ENCODE measurements around the gene RARS1.

RARS1 gene

GRCh38 chr5:168479166-168479565 lies 7.1 kb upstream of the RARS1 start:
- H3K9me3 ChIP-seq (ENCODE audit: control insufficient read depth, insufficient read depth, low read length): no peaks in the 10 kb centered on the region
- no peaks in the 10 kb centered on the region for H3K27me3 ChIP-seq (ENCODE audit: control insufficient read depth, insufficient read depth, low read length)
- no peak overlapping the region for H3K27ac ChIP-seq (ENCODE audit: low read length)
- H3K4me1 ChIP-seq (ENCODE audit: control insufficient read depth, insufficient read depth, low read length): no peaks in the 10 kb centered on the region
- H3K36me3 ChIP-seq (ENCODE audit: control insufficient read depth, insufficient read depth, low read length): no peaks in the 10 kb centered on the region
- 100% methylated on average over 1 of the region's 3 CpGs for WGBS (ENCODE audit: insufficient coverage, insufficient read length)
- no peak for DNase-seq (ENCODE audit: low read depth, low spot score)
- no peak overlapping the region for H3K4me3 ChIP-seq (ENCODE audit: low read length)

GRCh38 chr5:168480601-168481000 lies 5.7 kb upstream of the RARS1 start:
- no peak for DNase-seq (ENCODE audit: low read depth, low spot score)
- H3K27me3 ChIP-seq (ENCODE audit: control insufficient read depth, insufficient read depth, low read length): no peaks in the 10 kb centered on the region
- H3K27ac ChIP-seq (ENCODE audit: low read length): no peak overlapping the region
- no peaks in the 10 kb centered on the region for H3K9me3 ChIP-seq (ENCODE audit: control insufficient read depth, insufficient read depth, low read length)
- H3K4me1 ChIP-seq (ENCODE audit: control insufficient read depth, insufficient read depth, low read length): no peaks in the 10 kb centered on the region
- H3K36me3 ChIP-seq (ENCODE audit: control insufficient read depth, insufficient read depth, low read length): no peaks in the 10 kb centered on the region
- no peak overlapping the region for H3K4me3 ChIP-seq (ENCODE audit: low read length)
- no CpG with 5 or more reads among the region's 3 CpGs for WGBS (ENCODE audit: insufficient coverage, insufficient read length)

- Histone ChIP-seq H3K27ac (ENCODE audit: low read length) (no peak overlapping the region), H3K4me1 (ENCODE audit: control insufficient read depth, insufficient read depth, low read length) (no peaks in the 10 kb centered on the region), H3K9me3 (ENCODE audit: control insufficient read depth, insufficient read depth, low read length) (no peaks in the 10 kb centered on the region), H3K4me3 (ENCODE audit: low read length) (no peak overlapping the region), H3K36me3 (ENCODE audit: control insufficient read depth, insufficient read depth, low read length) (no peaks in the 10 kb centered on the region), H3K27me3 (ENCODE audit: control insufficient read depth, insufficient read depth, low read length) (no peaks in the 10 kb centered on the region)
- DNase-seq (ENCODE audit: low read depth, low spot score): no peak
- WGBS (ENCODE audit: insufficient coverage, insufficient read length): no CpG with 5 or more reads among the region's 4 CpGs
Observed at GRCh38 chr5:168481330-168481788, 4.9 kb upstream of the RARS1 start.

GRCh38 chr5:168482361-168482760 lies 3.9 kb upstream of the RARS1 start:
- no peak overlapping the region for H3K4me3 ChIP-seq (ENCODE audit: low read length)
- no peak overlapping the region for H3K27ac ChIP-seq (ENCODE audit: low read length)
- no peaks in the 10 kb centered on the region for H3K9me3 ChIP-seq (ENCODE audit: control insufficient read depth, insufficient read depth, low read length)
- H3K27me3 ChIP-seq (ENCODE audit: control insufficient read depth, insufficient read depth, low read length): no peaks in the 10 kb centered on the region
- H3K4me1 ChIP-seq (ENCODE audit: control insufficient read depth, insufficient read depth, low read length): no peaks in the 10 kb centered on the region
- no peaks in the 10 kb centered on the region for H3K36me3 ChIP-seq (ENCODE audit: control insufficient read depth, insufficient read depth, low read length)
- DNase-seq (ENCODE audit: low read depth, low spot score): no peak
- no CpG with 5 or more reads among the region's 5 CpGs for WGBS (ENCODE audit: insufficient coverage, insufficient read length)

- no peaks in the 10 kb centered on the region for H3K9me3 ChIP-seq (ENCODE audit: control insufficient read depth, insufficient read depth, low read length)
- H3K4me1 ChIP-seq (ENCODE audit: control insufficient read depth, insufficient read depth, low read length): no peaks in the 10 kb centered on the region
- no peak overlapping the region for H3K27ac ChIP-seq (ENCODE audit: low read length)
- peaks cover 11% of the 10 kb centered on the region; the same call in 1 of the 2 replicates for H3K36me3 ChIP-seq (ENCODE audit: control insufficient read depth, insufficient read depth, low read length)
- no peak for DNase-seq (ENCODE audit: low read depth, low spot score)
- WGBS (ENCODE audit: insufficient coverage, insufficient read length): no CpG with 5 or more reads among the region's 3 CpGs
- no peaks in the 10 kb centered on the region for H3K27me3 ChIP-seq (ENCODE audit: control insufficient read depth, insufficient read depth, low read length)
- no peak overlapping the region for H3K4me3 ChIP-seq (ENCODE audit: low read length)
Observed at GRCh38 chr5:168489059-168489458, 2.8 kb downstream of the RARS1 start.

- H3K27ac ChIP-seq (ENCODE audit: low read length): no peak overlapping the region
- H3K4me1 ChIP-seq (ENCODE audit: control insufficient read depth, insufficient read depth, low read length): no peaks in the 10 kb centered on the region
- H3K4me3 ChIP-seq (ENCODE audit: low read length): no peak overlapping the region
- H3K36me3 ChIP-seq (ENCODE audit: control insufficient read depth, insufficient read depth, low read length): peaks cover 21% of the 10 kb centered on the region; the same call in 1 of the 2 replicates
- no peaks in the 10 kb centered on the region for H3K9me3 ChIP-seq (ENCODE audit: control insufficient read depth, insufficient read depth, low read length)
- H3K27me3 ChIP-seq (ENCODE audit: control insufficient read depth, insufficient read depth, low read length): no peaks in the 10 kb centered on the region
- no CpG with 5 or more reads among the region's 5 CpGs for WGBS (ENCODE audit: insufficient coverage, insufficient read length)
- DNase-seq (ENCODE audit: low read depth, low spot score): no peak
Observed at GRCh38 chr5:168494057-168494555, 7.8 kb downstream of the RARS1 start.

GRCh38 chr5:168502563-168503237 lies 16.4 kb downstream of the RARS1 start:
- Histone ChIP-seq H3K27me3 (ENCODE audit: control insufficient read depth, insufficient read depth, low read length) (no peaks in the 10 kb centered on the region), H3K27ac (ENCODE audit: low read length) (no peak overlapping the region), H3K4me1 (ENCODE audit: control insufficient read depth, insufficient read depth, low read length) (no peaks in the 10 kb centered on the region), H3K9me3 (ENCODE audit: control insufficient read depth, insufficient read depth, low read length) (no peaks in the 10 kb centered on the region), H3K36me3 (ENCODE audit: control insufficient read depth, insufficient read depth, low read length) (peaks cover 16% of the 10 kb centered on the region; the same call in 1 of the 2 replicates), H3K4me3 (ENCODE audit: low read length) (no peak overlapping the region)
- DNase-seq (ENCODE audit: low read depth, low spot score): no peak
- WGBS (ENCODE audit: insufficient coverage, insufficient read length): no CpG with 5 or more reads among the region's 7 CpGs

- WGBS (ENCODE audit: insufficient coverage, insufficient read length): no CpG with 5 or more reads among the region's 2 CpGs
- Histone ChIP-seq H3K4me3 (ENCODE audit: low read length) (no peak overlapping the region), H3K27ac (ENCODE audit: low read length) (no peak overlapping the region), H3K27me3 (ENCODE audit: control insufficient read depth, insufficient read depth, low read length) (no peaks in the 10 kb centered on the region), H3K9me3 (ENCODE audit: control insufficient read depth, insufficient read depth, low read length) (no peaks in the 10 kb centered on the region), H3K36me3 (ENCODE audit: control insufficient read depth, insufficient read depth, low read length) (peaks cover 17% of the 10 kb centered on the region; the same call in 1 of the 2 replicates), H3K4me1 (ENCODE audit: control insufficient read depth, insufficient read depth, low read length) (no peaks in the 10 kb centered on the region)
- no peak for DNase-seq (ENCODE audit: low read depth, low spot score)
Observed at GRCh38 chr5:168513861-168514428, 27.7 kb downstream of the RARS1 start.

GRCh38 chr5:168525856-168526255 lies 39.6 kb downstream of the RARS1 start:
- H3K36me3 ChIP-seq (ENCODE audit: control insufficient read depth, insufficient read depth, low read length): no peaks in the 10 kb centered on the region
- DNase-seq (ENCODE audit: low read depth, low spot score): no peak
- H3K27me3 ChIP-seq (ENCODE audit: control insufficient read depth, insufficient read depth, low read length): peaks cover 4% of the 10 kb centered on the region; the same call in 1 of the 2 replicates
- no peaks in the 10 kb centered on the region for H3K9me3 ChIP-seq (ENCODE audit: control insufficient read depth, insufficient read depth, low read length)
- peaks cover 2% of the 10 kb centered on the region; the same call in 1 of the 2 replicates for H3K4me1 ChIP-seq (ENCODE audit: control insufficient read depth, insufficient read depth, low read length)
- no peak overlapping the region for H3K4me3 ChIP-seq (ENCODE audit: low read length)
- H3K27ac ChIP-seq (ENCODE audit: low read length): no peak overlapping the region
- no CpG with 5 or more reads among the region's 2 CpGs for WGBS (ENCODE audit: insufficient coverage, insufficient read length)

GRCh38 chr5:168527756-168528295 lies 41.6 kb downstream of the RARS1 start:
- no CpG with 5 or more reads among the region's 4 CpGs for WGBS (ENCODE audit: insufficient coverage, insufficient read length)
- DNase-seq (ENCODE audit: low read depth, low spot score): no peak
- no peak overlapping the region for H3K4me3 ChIP-seq (ENCODE audit: low read length)
- no peaks in the 10 kb centered on the region for H3K36me3 ChIP-seq (ENCODE audit: control insufficient read depth, insufficient read depth, low read length)
- peaks cover 4% of the 10 kb centered on the region; the same call in 1 of the 2 replicates for H3K27me3 ChIP-seq (ENCODE audit: control insufficient read depth, insufficient read depth, low read length)
- peaks cover 2% of the 10 kb centered on the region; the same call in 1 of the 2 replicates for H3K4me1 ChIP-seq (ENCODE audit: control insufficient read depth, insufficient read depth, low read length)
- H3K27ac ChIP-seq (ENCODE audit: low read length): no peak overlapping the region
- H3K9me3 ChIP-seq (ENCODE audit: control insufficient read depth, insufficient read depth, low read length): no peaks in the 10 kb centered on the region

All from iPS DF 6.9 (cell line).